Measurements from ENCODE around the gene KCNJ1. TPM values are rescaled to one million over a fixed set of nuclear protein-coding genes. Genes with fewer than 3 reads are reported as not detected.

The KCNJ1 gene
- total RNA-seq, 1 experiment from 2014 or later, result not detected

- Histone ChIP-seq H3K27me3 (ENCODE audit: low read length) (no peaks in the 10 kb centered on the region), H3K79me2 (ENCODE audit: low read length) (no peaks in the 10 kb centered on the region), H4K20me1 (ENCODE audit: insufficient read depth, low read depth, low read length) (no peaks in the 10 kb centered on the region), H3K4me1 (ENCODE audit: low read length) (no peaks in the 10 kb centered on the region), H2AFZ (ENCODE audit: low read length) (no peak overlapping the region), H3K4me2 (ENCODE audit: low read depth, low read length, poor library complexity, severe bottlenecking) (no peak overlapping the region), H3K9me2 (replicated peaks; ENCODE audit: insufficient read depth, low read length) (no peaks in the 10 kb centered on the region), H3K4me3 (ENCODE audit: low read length) (no peak overlapping the region), H3K36me3 (ENCODE audit: insufficient read depth, low read length) (no peaks in the 10 kb centered on the region), H3K27ac (ENCODE audit: low read length) (no peak overlapping the region), H3K9ac (ENCODE audit: low read length) (no peak overlapping the region), H3K9me3 (ENCODE audit: low read length) (no peaks in the 10 kb centered on the region)
- no peak for DNase-seq
These were observed 60.4 kb downstream of the KCNJ1 start for GRCh38 chr11:128806506-128807261.

GRCh38 chr11:128804481-128804880, 62.6 kb downstream of the KCNJ1 start:
- H3K36me3 ChIP-seq (ENCODE audit: insufficient read depth, low read length), result no peaks in the 10 kb centered on the region
- no peak overlapping the region for H2AFZ ChIP-seq (ENCODE audit: low read length)
- H3K79me2 ChIP-seq (ENCODE audit: low read length), result no peaks in the 10 kb centered on the region
- no peak overlapping the region for H3K9ac ChIP-seq (ENCODE audit: low read length)
- no peaks in the 10 kb centered on the region for H3K9me3 ChIP-seq (ENCODE audit: low read length)
- H3K4me1 ChIP-seq (ENCODE audit: low read length), result no peaks in the 10 kb centered on the region
- H3K4me3 ChIP-seq (ENCODE audit: low read length), result no peak overlapping the region
- H3K27ac ChIP-seq (ENCODE audit: low read length), result no peak overlapping the region
- no peak for DNase-seq
- H3K27me3 ChIP-seq (ENCODE audit: low read length), result no peaks in the 10 kb centered on the region
- no peaks in the 10 kb centered on the region for H3K9me2 ChIP-seq (replicated peaks; ENCODE audit: insufficient read depth, low read length)
- H3K4me2 ChIP-seq (ENCODE audit: low read depth, low read length, poor library complexity, severe bottlenecking), result no peak overlapping the region
- no peaks in the 10 kb centered on the region for H4K20me1 ChIP-seq (ENCODE audit: insufficient read depth, low read depth, low read length)

- no peaks in the 10 kb centered on the region for H4K20me1 ChIP-seq (ENCODE audit: insufficient read depth, low read depth, low read length)
- H3K9ac ChIP-seq (ENCODE audit: low read length), result no peak overlapping the region
- H3K4me3 ChIP-seq (ENCODE audit: low read length), result no peak overlapping the region
- H3K9me3 ChIP-seq (ENCODE audit: low read length), result no peaks in the 10 kb centered on the region
- no peaks in the 10 kb centered on the region for H3K9me2 ChIP-seq (replicated peaks; ENCODE audit: insufficient read depth, low read length)
- no peaks in the 10 kb centered on the region for H3K36me3 ChIP-seq (ENCODE audit: insufficient read depth, low read length)
- H3K27me3 ChIP-seq (ENCODE audit: low read length), result no peaks in the 10 kb centered on the region
- H2AFZ ChIP-seq (ENCODE audit: low read length), result no peak overlapping the region
- no peak for DNase-seq
- no peaks in the 10 kb centered on the region for H3K4me1 ChIP-seq (ENCODE audit: low read length)
- H3K27ac ChIP-seq (ENCODE audit: low read length), result no peak overlapping the region
- no peak overlapping the region for H3K4me2 ChIP-seq (ENCODE audit: low read depth, low read length, poor library complexity, severe bottlenecking)
- H3K79me2 ChIP-seq (ENCODE audit: low read length), result no peaks in the 10 kb centered on the region
These were observed 63.4 kb downstream of the KCNJ1 start for GRCh38 chr11:128803449-128804245.

GRCh38 chr11:128803011-128803410, 64.1 kb downstream of the KCNJ1 start:
- H3K9me2 ChIP-seq (replicated peaks; ENCODE audit: insufficient read depth, low read length), result no peaks in the 10 kb centered on the region
- no peaks in the 10 kb centered on the region for H4K20me1 ChIP-seq (ENCODE audit: insufficient read depth, low read depth, low read length)
- H3K79me2 ChIP-seq (ENCODE audit: low read length), result no peaks in the 10 kb centered on the region
- no peak overlapping the region for H2AFZ ChIP-seq (ENCODE audit: low read length)
- H3K4me3 ChIP-seq (ENCODE audit: low read length), result no peak overlapping the region
- H3K4me1 ChIP-seq (ENCODE audit: low read length), result no peaks in the 10 kb centered on the region
- no peaks in the 10 kb centered on the region for H3K9me3 ChIP-seq (ENCODE audit: low read length)
- no peak overlapping the region for H3K9ac ChIP-seq (ENCODE audit: low read length)
- H3K36me3 ChIP-seq (ENCODE audit: insufficient read depth, low read length), result no peaks in the 10 kb centered on the region
- no peaks in the 10 kb centered on the region for H3K27me3 ChIP-seq (ENCODE audit: low read length)
- DNase-seq, result no peak
- no peak overlapping the region for H3K27ac ChIP-seq (ENCODE audit: low read length)
- H3K4me2 ChIP-seq (ENCODE audit: low read depth, low read length, poor library complexity, severe bottlenecking), result no peak overlapping the region

- Histone ChIP-seq H3K4me2 (ENCODE audit: low read depth, low read length, poor library complexity, severe bottlenecking) (no peak overlapping the region), H3K9me3 (ENCODE audit: low read length) (no peaks in the 10 kb centered on the region), H3K9ac (ENCODE audit: low read length) (no peak overlapping the region), H3K27ac (ENCODE audit: low read length) (no peak overlapping the region), H3K4me3 (ENCODE audit: low read length) (no peak overlapping the region), H3K9me2 (replicated peaks; ENCODE audit: insufficient read depth, low read length) (no peaks in the 10 kb centered on the region), H4K20me1 (ENCODE audit: insufficient read depth, low read depth, low read length) (no peaks in the 10 kb centered on the region), H3K36me3 (ENCODE audit: insufficient read depth, low read length) (no peaks in the 10 kb centered on the region), H3K4me1 (ENCODE audit: low read length) (no peaks in the 10 kb centered on the region), H3K27me3 (ENCODE audit: low read length) (no peaks in the 10 kb centered on the region), H3K79me2 (ENCODE audit: low read length) (no peaks in the 10 kb centered on the region), H2AFZ (ENCODE audit: low read length) (no peak overlapping the region)
- no peak for DNase-seq
These were observed 64.6 kb downstream of the KCNJ1 start for GRCh38 chr11:128802358-128802981.

GRCh38 chr11:128800871-128801417, 66.2 kb downstream of the KCNJ1 start:
- H3K9me3 ChIP-seq (ENCODE audit: low read length), result no peaks in the 10 kb centered on the region
- H3K4me1 ChIP-seq (ENCODE audit: low read length), result no peaks in the 10 kb centered on the region
- no peaks in the 10 kb centered on the region for H4K20me1 ChIP-seq (ENCODE audit: insufficient read depth, low read depth, low read length)
- no peak overlapping the region for H3K4me3 ChIP-seq (ENCODE audit: low read length)
- no peak overlapping the region for H3K4me2 ChIP-seq (ENCODE audit: low read depth, low read length, poor library complexity, severe bottlenecking)
- H3K9ac ChIP-seq (ENCODE audit: low read length), result no peak overlapping the region
- H3K9me2 ChIP-seq (replicated peaks; ENCODE audit: insufficient read depth, low read length), result no peaks in the 10 kb centered on the region
- no peak overlapping the region for H3K27ac ChIP-seq (ENCODE audit: low read length)
- no peaks in the 10 kb centered on the region for H3K79me2 ChIP-seq (ENCODE audit: low read length)
- no peaks in the 10 kb centered on the region for H3K27me3 ChIP-seq (ENCODE audit: low read length)
- DNase-seq, result no peak
- H3K36me3 ChIP-seq (ENCODE audit: insufficient read depth, low read length), result no peaks in the 10 kb centered on the region
- no peak overlapping the region for H2AFZ ChIP-seq (ENCODE audit: low read length)

- no peaks in the 10 kb centered on the region for H4K20me1 ChIP-seq (ENCODE audit: insufficient read depth, low read depth, low read length)
- no peak for DNase-seq
These were observed 70.8 kb downstream of the KCNJ1 start for GRCh38 chr11:128796270-128796669.

GRCh38 chr11:128790196-128790595, 76.9 kb downstream of the KCNJ1 start:
- H3K4me3 ChIP-seq (ENCODE audit: low read length), result no peak overlapping the region
- no peaks in the 10 kb centered on the region for H3K79me2 ChIP-seq (ENCODE audit: low read length)
- H3K4me1 ChIP-seq (ENCODE audit: low read length), result peaks cover 6% of the 10 kb centered on the region
- H3K4me2 ChIP-seq (ENCODE audit: low read depth, low read length, poor library complexity, severe bottlenecking), result no peak overlapping the region
- H3K27me3 ChIP-seq (ENCODE audit: low read length), result no peaks in the 10 kb centered on the region
- no peaks in the 10 kb centered on the region for H3K36me3 ChIP-seq (ENCODE audit: insufficient read depth, low read length)
- H3K9me3 ChIP-seq (ENCODE audit: low read length), result no peaks in the 10 kb centered on the region
- no peak overlapping the region for H2AFZ ChIP-seq (ENCODE audit: low read length)
- DNase-seq, result no peak
- H3K27ac ChIP-seq (ENCODE audit: low read length), result no peak overlapping the region
- no peaks in the 10 kb centered on the region for H4K20me1 ChIP-seq (ENCODE audit: insufficient read depth, low read depth, low read length)
- H3K9ac ChIP-seq (ENCODE audit: low read length), result no peak overlapping the region
- H3K9me2 ChIP-seq (replicated peaks; ENCODE audit: insufficient read depth, low read length), result no peaks in the 10 kb centered on the region

More at GRCh38 chr11:128796270-128796669, 70.8 kb downstream of the KCNJ1 start:
- Histone ChIP-seq H3K4me1 (ENCODE audit: low read length) (no peaks in the 10 kb centered on the region), H3K4me2 (ENCODE audit: low read depth, low read length, poor library complexity, severe bottlenecking) (no peak overlapping the region), H3K9me2 (replicated peaks; ENCODE audit: insufficient read depth, low read length) (no peaks in the 10 kb centered on the region), H2AFZ (ENCODE audit: low read length) (no peak overlapping the region), H3K36me3 (ENCODE audit: insufficient read depth, low read length) (no peaks in the 10 kb centered on the region), H3K79me2 (ENCODE audit: low read length) (no peaks in the 10 kb centered on the region), H3K27me3 (ENCODE audit: low read length) (no peaks in the 10 kb centered on the region), H3K9ac (ENCODE audit: low read length) (no peak overlapping the region), H3K4me3 (ENCODE audit: low read length) (no peak overlapping the region), H3K9me3 (ENCODE audit: low read length) (no peaks in the 10 kb centered on the region), H3K27ac (ENCODE audit: low read length) (no peak overlapping the region)
